Inflammatory macrophage treated with lipopolysaccharide for 4 hours (primary cell): ENCODE data around the gene ATAD1.
A peak's percentile ranks its signal among the peaks of the same experiment; 100 is the strongest.
"Not testable (repeated sequence)": the region's sequence is repeated elsewhere in the genome, so short reads cannot be mapped to it uniquely, and the experiment has no call there.

Experiments
- DNase-seq: peaks from one replicate; pipeline ENCODE4 v3.0.0-alpha.2; 2020

The ATAD1 gene

GRCh38 chr10:87845624-87845998, 27.6 kb upstream of the ATAD1 start:
- DNase-seq: no peak

DNA sequence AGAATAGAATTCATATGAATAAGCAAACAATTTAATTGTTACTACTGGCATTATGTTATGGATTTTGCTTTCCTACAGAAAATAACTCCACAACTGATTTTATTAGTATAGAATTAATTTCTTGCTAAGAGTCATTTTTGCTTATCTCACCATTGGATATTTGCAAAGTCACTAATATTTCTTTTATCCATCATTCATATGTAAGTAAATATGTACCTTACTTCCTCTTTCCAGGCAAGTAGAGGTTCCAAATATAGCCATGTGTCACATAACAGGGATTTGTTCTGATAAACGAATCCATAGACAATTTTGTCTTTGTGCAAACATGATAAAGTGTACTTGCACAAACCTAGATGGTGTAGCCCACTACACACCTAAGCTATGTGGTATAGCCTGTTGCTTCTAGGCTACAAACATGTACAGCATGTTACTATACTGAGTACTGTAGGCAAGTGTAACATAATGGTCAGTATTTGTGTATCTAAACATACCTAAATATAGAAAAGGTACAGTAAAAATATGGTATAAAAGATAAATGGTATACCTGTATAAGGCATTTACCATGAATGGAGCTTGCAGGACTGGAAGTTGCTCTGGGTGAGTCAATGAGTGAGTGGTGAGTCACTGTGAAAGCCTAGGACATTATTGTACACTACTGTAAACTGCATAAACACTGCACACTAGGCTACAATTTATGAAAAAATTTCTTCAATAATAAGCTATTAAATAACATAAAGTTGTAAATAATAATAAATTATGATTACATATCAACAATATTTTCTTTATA, 27.0 kb upstream of the ATAD1 start:
- no peak for DNase-seq

- no peak for DNase-seq
These were observed 25.7 kb upstream of the ATAD1 start for GRCh38 chr10:87843714-87844113.

- no peak for DNase-seq
These were observed 24.9 kb upstream of the ATAD1 start for GRCh38 chr10:87842776-87843497.

DNA sequence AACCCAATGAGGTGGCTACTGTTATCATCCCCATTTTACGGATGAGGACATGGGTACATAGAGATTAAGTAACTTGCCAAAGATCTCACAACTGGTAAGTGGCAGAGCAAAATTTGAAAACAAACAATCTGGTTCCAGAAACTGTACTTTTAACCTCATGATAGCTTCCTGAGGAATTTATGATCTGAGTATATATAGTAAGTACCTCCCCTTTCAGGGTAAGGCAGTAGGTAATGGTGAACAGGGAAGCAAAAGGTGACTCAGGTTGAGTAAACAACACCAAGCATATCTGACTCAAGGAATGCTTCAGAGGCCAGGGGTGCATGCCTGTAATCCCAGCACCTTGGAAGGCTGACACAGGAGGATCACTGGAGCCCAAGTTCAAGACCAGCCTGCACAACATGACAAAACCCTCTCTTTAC, 24.2 kb upstream of the ATAD1 start:
- DNase-seq: no peak

DNA sequence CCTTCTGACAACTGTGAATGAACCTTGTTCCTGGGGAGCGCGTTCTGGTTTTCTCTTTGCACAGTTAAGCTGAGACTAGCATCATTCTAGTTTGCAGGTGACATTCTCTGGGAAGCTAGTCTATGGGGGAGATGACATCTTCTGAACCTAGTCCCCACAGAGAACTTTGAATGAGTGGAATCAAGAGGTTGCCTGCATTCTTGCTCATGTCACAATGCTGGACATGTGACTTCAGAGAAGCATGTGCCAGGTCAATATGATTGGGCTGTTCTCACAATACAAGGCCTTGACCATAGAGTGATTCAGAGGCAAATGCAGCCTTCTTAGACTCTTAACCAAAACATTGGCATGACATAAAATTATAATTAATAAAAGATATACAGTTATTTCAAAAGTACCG, 23.2 kb upstream of the ATAD1 start:
- no peak for DNase-seq

- DNase-seq: no peak
These were observed 20.6 kb upstream of the ATAD1 start for GRCh38 chr10:87838650-87839049.

GRCh38 chr10:87837445-87837844, 19.4 kb upstream of the ATAD1 start:
- peak; percentile 33 for DNase-seq

GRCh38 chr10:87836098-87836497, 18.1 kb upstream of the ATAD1 start:
- no peak for DNase-seq

DNA sequence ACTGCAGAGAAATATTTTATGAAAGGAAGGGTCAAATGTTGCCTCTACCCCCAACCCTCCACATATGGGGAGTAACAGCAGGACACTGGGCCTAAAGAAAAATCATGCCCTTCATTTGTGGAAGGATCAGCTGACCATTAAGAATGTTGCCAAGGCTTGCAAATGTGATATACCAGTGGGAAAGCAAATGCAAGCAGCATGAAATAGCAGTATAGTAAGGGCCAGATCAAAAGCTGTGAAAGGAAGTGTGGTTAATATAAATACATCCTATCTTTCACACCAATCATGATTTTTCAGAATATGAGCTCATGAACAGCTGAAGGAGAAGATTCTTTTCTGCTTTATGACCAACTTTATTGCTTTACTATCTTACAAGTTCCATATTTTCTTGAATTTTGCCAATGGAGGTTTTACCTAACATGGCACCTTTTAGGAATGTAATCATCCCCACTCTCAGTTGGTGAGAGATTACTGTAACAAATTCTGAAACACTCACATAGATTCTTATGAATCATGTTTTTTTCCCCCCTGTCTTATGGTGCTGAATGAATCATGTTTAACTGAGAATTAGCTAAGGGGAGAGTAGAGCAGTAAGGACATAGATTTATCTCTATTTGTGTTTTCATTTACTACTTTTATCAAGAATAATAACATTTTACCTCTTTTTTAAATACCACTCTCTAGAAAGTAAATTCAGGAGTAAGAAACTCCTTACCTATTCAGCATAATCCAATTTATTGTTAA, 12.1 kb upstream of the ATAD1 start:
- no peak for DNase-seq

DNA sequence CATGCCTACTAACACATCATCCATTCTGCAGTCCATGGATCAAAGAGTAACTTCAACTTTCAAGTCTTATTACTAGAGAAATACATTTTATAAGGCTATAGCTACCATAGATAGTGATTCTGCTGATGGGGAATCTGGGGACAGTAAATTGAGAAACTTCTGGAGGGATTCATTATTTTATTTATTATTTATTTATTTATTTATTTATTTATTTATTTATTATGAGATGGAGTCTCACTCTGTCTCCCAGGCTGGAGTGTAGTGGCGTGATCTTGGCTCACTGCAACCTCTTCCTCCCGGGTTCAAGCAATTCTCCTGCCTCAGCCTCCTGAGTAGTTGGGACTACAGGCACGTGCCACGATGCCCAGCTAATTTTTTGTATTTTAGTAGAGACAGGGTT, 11.0 kb upstream of the ATAD1 start:
- DNase-seq: not testable (repeated sequence)

- no peak for DNase-seq
These were observed 9.7 kb upstream of the ATAD1 start for GRCh38 chr10:87827681-87828080.

DNA sequence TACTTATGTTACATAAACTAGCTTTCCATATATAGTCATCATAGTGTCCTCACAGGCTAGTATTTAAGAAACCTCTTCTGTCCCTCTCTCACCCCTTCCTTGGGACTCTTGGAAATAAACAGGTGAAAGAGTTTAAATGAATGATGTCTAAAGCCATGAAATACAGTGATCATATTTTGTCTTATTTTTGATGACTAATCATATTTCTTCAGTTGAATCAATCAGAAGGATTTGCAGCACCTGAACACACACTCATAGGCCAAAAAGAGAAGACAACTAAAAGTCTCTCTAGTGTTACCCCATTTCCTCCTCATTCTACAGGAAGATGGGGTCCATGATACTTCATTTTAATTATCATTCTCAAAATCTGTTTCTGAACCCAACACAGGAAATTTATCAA, 8.6 kb upstream of the ATAD1 start:
- no peak for DNase-seq

DNA sequence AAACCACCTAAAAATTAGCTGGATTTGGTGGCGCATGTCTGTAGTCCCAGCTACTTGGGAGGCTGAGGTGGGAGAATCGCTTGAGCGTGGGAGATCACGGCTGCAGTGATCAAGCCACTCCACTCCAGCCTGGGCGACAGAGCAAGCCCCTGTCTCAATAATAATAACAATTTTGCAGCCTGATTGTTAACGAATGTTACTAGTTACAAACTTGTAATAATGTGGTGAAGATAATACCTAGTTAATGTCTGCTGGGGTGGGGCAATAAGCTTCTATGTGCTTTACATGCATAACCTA, 1.2 kb upstream of the ATAD1 start:
- DNase-seq: no peak

- peak; percentile 31 for DNase-seq
These were observed 671 bp upstream of the ATAD1 start for GRCh38 chr10:87818505-87819288.

DNA sequence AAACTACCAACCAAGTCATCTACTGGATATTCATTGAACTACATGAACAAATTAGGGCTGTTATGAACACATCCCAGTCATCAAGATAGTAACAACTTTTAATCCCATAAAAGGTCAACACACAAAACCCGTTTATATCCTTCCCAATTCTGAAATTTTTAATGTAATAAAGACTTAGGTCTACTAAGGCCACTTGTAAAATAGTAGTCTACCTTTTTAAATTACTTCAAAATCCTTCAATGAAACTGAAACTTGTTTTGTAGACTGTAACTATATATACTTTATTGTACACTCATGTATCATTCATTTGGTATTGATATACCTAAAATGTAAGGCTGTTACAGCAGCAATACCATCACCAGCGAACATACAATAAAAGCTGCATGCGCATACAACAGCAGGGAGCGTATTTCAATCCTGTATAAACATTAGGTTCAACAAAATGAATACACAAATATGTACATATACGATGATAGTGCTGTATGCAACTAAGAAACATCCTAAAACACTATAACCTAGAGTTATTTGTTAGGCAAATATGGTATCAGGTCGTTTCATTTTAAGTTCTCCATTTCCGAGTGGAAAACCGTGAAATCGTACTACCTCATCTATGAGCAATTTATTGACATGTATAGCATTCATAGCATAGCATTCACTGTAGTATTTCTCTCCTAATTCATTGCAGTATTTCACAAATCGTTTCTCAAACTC, 973 bp downstream of the ATAD1 start:
- peak; percentile 32 for DNase-seq

GRCh38 chr10:87816163-87816897, 1.7 kb downstream of the ATAD1 start:
- no peak for DNase-seq

- DNase-seq: no peak
These were observed 13.0 kb downstream of the ATAD1 start for GRCh38 chr10:87804939-87805569.

DNA sequence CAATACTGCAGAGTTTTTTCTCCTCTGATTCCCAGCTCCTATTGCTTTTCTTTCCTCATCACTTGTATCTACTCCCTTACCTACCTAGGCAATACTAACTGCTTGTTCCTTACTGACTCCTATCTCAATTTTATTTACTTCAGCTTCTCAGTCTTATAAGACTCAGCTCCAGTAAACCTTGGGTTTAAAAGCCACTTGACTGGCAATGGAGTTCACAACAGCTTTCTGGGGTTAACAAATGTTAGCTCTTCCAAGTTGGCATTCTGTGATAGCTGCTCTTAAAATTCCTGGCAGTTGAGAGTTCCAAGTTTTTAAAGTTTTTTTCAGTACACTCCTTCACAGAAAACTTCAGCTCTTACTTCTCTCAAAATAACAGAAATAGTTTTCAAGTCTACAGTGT, 14.2 kb downstream of the ATAD1 start:
- no peak for DNase-seq

- no peak for DNase-seq
These were observed 14.7 kb downstream of the ATAD1 start for GRCh38 chr10:87803328-87803727.

DNA sequence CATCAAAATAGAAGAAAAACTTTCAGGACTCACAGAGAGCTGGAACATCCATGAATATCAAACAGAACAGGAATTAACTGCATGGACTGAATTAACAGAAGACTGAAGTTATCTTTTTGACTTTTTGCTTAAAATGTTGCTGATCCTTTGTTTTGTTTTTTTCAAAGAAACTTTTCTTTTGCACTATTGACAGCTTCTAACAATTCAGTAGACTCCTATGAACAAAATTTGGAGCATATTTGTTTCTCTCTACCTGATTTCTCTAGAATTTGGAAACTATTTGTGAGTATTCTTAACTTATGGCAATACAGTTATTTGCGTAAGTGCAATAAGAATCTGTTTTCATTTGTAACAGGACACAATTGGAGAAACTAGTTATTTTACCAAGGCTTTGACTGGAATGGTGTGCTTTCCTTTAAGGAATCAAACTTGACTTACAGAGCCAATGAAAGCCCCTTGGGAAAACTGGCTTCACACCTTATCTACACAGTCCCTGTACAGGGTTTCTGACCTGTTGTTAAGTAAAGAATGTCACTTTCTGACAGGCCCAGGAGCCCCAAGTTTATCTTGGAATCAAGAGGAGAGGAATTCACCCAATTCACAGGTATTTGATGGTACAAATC, 16.1 kb downstream of the ATAD1 start:
- DNase-seq: not testable (repeated sequence)
